Hematopoietic multipotent progenitor cell treated with erythropoietin and hydrocortisone succinate and interleukin-3 and kit ligand, for 17 days (in vitro differentiated cells): ENCODE results near the gene SYAP1.
"Not testable (repeated sequence)": the region's sequence is repeated elsewhere in the genome, so short reads cannot be mapped to it uniquely, and the experiment has no call there.

Experiments used
- DNase-seq: peaks from one replicate; pipeline ENCODE4 v3.0.0-alpha.2; 2015; ENCODE audit warnings: low spot score

SYAP1 gene

GRCh38 chrX:16719334-16720084 lies at the start of gene SYAP1:
Gene SYAP1 (plus strand): TSS chrX:16719612. CDS start chrX:16719725, 113 bp downstream.
- peak; percentile 94 for DNase-seq

- peak; percentile 55 for DNase-seq
Measured at GRCh38 chrX:16671005-16671404, 48.4 kb upstream of the SYAP1 start.

- no peak for DNase-seq
Measured at GRCh38 chrX:16678689-16679088, 40.7 kb upstream of the SYAP1 start.

GRCh38 chrX:16683007-16683664 lies 36.3 kb upstream of the SYAP1 start:
- no peak for DNase-seq

GRCh38 chrX:16687514-16687913 lies 31.9 kb upstream of the SYAP1 start:
- no peak for DNase-seq

GRCh38 chrX:16695079-16695676 lies 24.2 kb upstream of the SYAP1 start:
- peak; percentile 69 for DNase-seq

GRCh38 chrX:16696956-16697355 lies 22.5 kb upstream of the SYAP1 start:
- DNase-seq, result no peak

GRCh38 chrX:16699389-16699788 lies 20.0 kb upstream of the SYAP1 start:
- DNase-seq, result no peak

- DNase-seq, result no peak
Measured at GRCh38 chrX:16700734-16701133, 18.7 kb upstream of the SYAP1 start.

GRCh38 chrX:16702700-16703599 lies 16.5 kb upstream of the SYAP1 start:
- DNase-seq, result no peak

- no peak for DNase-seq
Measured at GRCh38 chrX:16705370-16705769, 14.0 kb upstream of the SYAP1 start.

- DNase-seq, result no peak
Measured at GRCh38 chrX:16708016-16708415, 11.4 kb upstream of the SYAP1 start.

GRCh38 chrX:16711219-16711811 lies 8.1 kb upstream of the SYAP1 start:
- no peak for DNase-seq

- DNase-seq, result no peak
Measured at GRCh38 chrX:16711893-16712547, 7.4 kb upstream of the SYAP1 start.

GRCh38 chrX:16712548-16713155 lies 6.8 kb upstream of the SYAP1 start, which contains the start of gene CTPS2:
Gene CTPS2 (minus strand): TSS chrX:16712669. CDS start chrX:16702902, 9,767 bp downstream.
- peak; percentile 25 for DNase-seq

GRCh38 chrX:16714504-16714903 lies 4.9 kb upstream of the SYAP1 start:
- no peak for DNase-seq

- not testable (repeated sequence) for DNase-seq
Measured at GRCh38 chrX:16715638-16716037, 3.8 kb upstream of the SYAP1 start.

- DNase-seq, result not testable (repeated sequence)
Measured at GRCh38 chrX:16716451-16716850, 3.0 kb upstream of the SYAP1 start.

GRCh38 chrX:16718824-16719333 lies 533 bp upstream of the SYAP1 start:
- DNase-seq, result no peak

- DNase-seq, result no peak
Measured at GRCh38 chrX:16722481-16722880, 3.1 kb downstream of the SYAP1 start.
